Measurements from ENCODE around the gene PRELID3B.

- TF ChIP-seq CTCF (IDR thresholded peaks at IDR 0.05) (no peak), POLR2AphosphoS5 (IDR thresholded peaks at IDR 0.05) (no peak)
Measured at GRCh38 chr20:59006167-59006863, 36.3 kb downstream of the PRELID3B start.
